PC-9 (cell line): ENCODE measurements around the gene C1orf87. TPM values are rescaled to one million over a fixed set of nuclear protein-coding genes. Genes with fewer than 3 reads are reported as not detected.

Experiments used
- BruUV-seq: library from RNA; stranded (reverse); fragments of 400-500 nt; replicated peaks from 2 replicates; lab custom pipeline; 2021; lab: Mats Ljungman, UMichigan
- CTCF ChIA-PET: fragments of 300-600 bp; sonication (Branson Sonifier 250); formaldehyde crosslinking; loops from one replicate; lab custom pipeline; 2022; ENCODE audit warnings: antibody characterized with exemption; lab: Charles Lee
- POLR2A ChIA-PET: fragments of 300-600 bp; sonication (Branson Sonifier 250); formaldehyde crosslinking; loops from one replicate; lab custom pipeline; 2022; ENCODE audit warnings: antibody characterized with exemption; ENCODE audit not compliant: unreplicated experiment; lab: Charles Lee
- DNase-seq, 2 experiments: peaks; one replicate each; pipeline versions ENCODE4 v3.0.0 to v3.0.0-alpha.2; 2015 to 2022; ENCODE audit warnings: mixed read lengths in 1 of 2
- H2AFZ ChIP-seq: fragments of 200-600 bp; sonication (generic); 2 replicates; pipeline ENCODE4 v1.8.1; 2017; ENCODE audit warnings: antibody characterized with exemption
- H3F3A ChIP-seq: fragments of 200-600 bp; sonication (generic); 2 replicates; pipeline ENCODE4 v1.8.1; 2017; ENCODE audit warnings: antibody characterized with exemption, mild to moderate bottlenecking, low read depth; ENCODE audit not compliant: insufficient read depth
- H3K27ac ChIP-seq: fragments of 200-600 bp; sonication (generic); 2 replicates; pipeline ENCODE4 v1.6.1; 2016; ENCODE audit warnings: mixed run types
- H3K27me3 ChIP-seq: fragments of 200-600 bp; sonication (generic); 2 replicates; pipeline ENCODE4 v1.6.1; 2016; ENCODE audit warnings: low read depth, mixed run types; ENCODE audit not compliant: insufficient read depth
- H3K36me3 ChIP-seq: fragments of 200-600 bp; sonication (generic); 2 replicates; pipeline ENCODE4 v1.6.1; 2016; ENCODE audit warnings: low read depth, mixed run types
- H3K4me1 ChIP-seq: fragments of 200-600 bp; sonication (generic); replicated peaks from 2 replicates; pipeline ENCODE4 v1.6.1; 2016; ENCODE audit warnings: mixed run types; ENCODE audit not compliant: insufficient read depth
- H3K4me2 ChIP-seq: fragments of 200-600 bp; sonication (generic); 2 replicates; pipeline ENCODE4 v1.6.1; 2017; ENCODE audit warnings: mixed run types
- H3K4me3 ChIP-seq: fragments of 200-600 bp; sonication (generic); 2 replicates; pipeline ENCODE4 v1.6.1; 2016; ENCODE audit warnings: mixed run types
- H3K79me2 ChIP-seq: fragments of 200-600 bp; sonication (generic); 2 replicates; pipeline ENCODE4 v1.6.1; 2017; ENCODE audit warnings: low read depth, mixed run types
- H3K9me2 ChIP-seq: fragments of 200-600 bp; sonication (generic); 2 replicates; pipeline ENCODE4 v1.8.1; 2017; ENCODE audit warnings: mild to moderate bottlenecking; ENCODE audit not compliant: insufficient read depth
- H3K9me3 ChIP-seq: fragments of 200-600 bp; sonication (generic); 2 replicates; pipeline ENCODE4 v1.8.1; 2016; ENCODE audit warnings: low read depth; ENCODE audit not compliant: insufficient read depth
- H4K20me1 ChIP-seq: fragments of 200-600 bp; sonication (generic); 2 replicates; pipeline ENCODE4 v1.8.1; 2017; ENCODE audit not compliant: insufficient read depth
- CTCF ChIP-seq: fragments of 200-600 bp; sonication (generic); conservative IDR thresholded peaks from 2 replicates; pipeline ENCODE4 v1.6.1; 2017; ENCODE audit warnings: mixed run types, antibody characterized with exemption, mild to moderate bottlenecking, moderate library complexity
- EZH2 ChIP-seq: fragments of 200-600 bp; sonication (generic); IDR thresholded peaks from 2 replicates; pipeline ENCODE4 v1.8.0; 2017; ENCODE audit warnings: antibody characterized with exemption, low read depth
- intact Hi-C: fragments of 100-400 bp; cut with micrococcal nuclease; formaldehyde crosslinking; loops from one replicate; pipeline ENCODE4 v1.10.0; 2022; ENCODE audit not compliant: unreplicated experiment
- total RNA-seq: library from RNA; stranded (reverse); gene quantifications from 2 replicates; pipeline ENCODE4 v1.2.3, GENCODE V29; 2021

The C1orf87 gene
- total RNA-seq, 1 experiment from 2014 or later, result not detected

GRCh38 chr1:60113596-60113995 is 40.0 kb upstream of the C1orf87 start:
- H3F3A ChIP-seq, result no peaks in the 10 kb centered on the region
- H3K9me3 ChIP-seq, result no peaks in the 10 kb centered on the region
- TF ChIP-seq CTCF (no peak), EZH2 (no peak)
- H3K27me3 ChIP-seq, result no peaks in the 10 kb centered on the region
- H3K4me3 ChIP-seq, result no peak overlapping the region
- intact Hi-C loops, result no loop called here
- POLR2A ChIA-PET, result no interaction called here
- no peak for DNase-seq
- BruUV-seq, result no TSS peak
- H3K4me1 ChIP-seq, result no peaks in the 10 kb centered on the region
- H2AFZ ChIP-seq, result no peak overlapping the region
- no peaks in the 10 kb centered on the region for H3K36me3 ChIP-seq
- H4K20me1 ChIP-seq, result no peaks in the 10 kb centered on the region
- CTCF ChIA-PET, result no interaction called here
- no peak overlapping the region for H3K27ac ChIP-seq
- no peaks in the 10 kb centered on the region for H3K79me2 ChIP-seq
- no peak overlapping the region for H3K4me2 ChIP-seq
- H3K9me2 ChIP-seq, result no peaks in the 10 kb centered on the region; the same call in 1 of the 2 replicates

GRCh38 chr1:60113028-60113427 is 39.5 kb upstream of the C1orf87 start:
- H3F3A ChIP-seq, result no peaks in the 10 kb centered on the region
- no peak overlapping the region for H3K4me3 ChIP-seq
- ChIA-PET POLR2A (no interaction called here), CTCF (no interaction called here)
- no peaks in the 10 kb centered on the region for H3K4me1 ChIP-seq
- no peak overlapping the region for H3K27ac ChIP-seq
- H4K20me1 ChIP-seq, result no peaks in the 10 kb centered on the region
- no peak for TF ChIP-seq EZH2
- no peak for TF ChIP-seq CTCF
- H3K27me3 ChIP-seq, result no peaks in the 10 kb centered on the region
- no peaks in the 10 kb centered on the region for H3K36me3 ChIP-seq
- DNase-seq, result no peak
- no peaks in the 10 kb centered on the region for H3K9me2 ChIP-seq
- no peak overlapping the region for H3K4me2 ChIP-seq
- no peak overlapping the region for H2AFZ ChIP-seq
- H3K79me2 ChIP-seq, result no peaks in the 10 kb centered on the region
- H3K9me3 ChIP-seq, result no peaks in the 10 kb centered on the region
- no TSS peak for BruUV-seq
- intact Hi-C loops, result no loop called here

GRCh38 chr1:60111716-60112115 is 38.1 kb upstream of the C1orf87 start:
- no peak for DNase-seq
- no peaks in the 10 kb centered on the region for H3K4me1 ChIP-seq
- H2AFZ ChIP-seq, result no peak overlapping the region
- no peak overlapping the region for H3K4me2 ChIP-seq
- H3K36me3 ChIP-seq, result no peaks in the 10 kb centered on the region
- CTCF ChIA-PET, result no interaction called here
- no peaks in the 10 kb centered on the region for H3K27me3 ChIP-seq
- intact Hi-C loops, result no loop called here
- BruUV-seq, result no TSS peak
- POLR2A ChIA-PET, result no interaction called here
- H3K9me3 ChIP-seq, result no peaks in the 10 kb centered on the region
- H4K20me1 ChIP-seq, result no peaks in the 10 kb centered on the region
- no peak overlapping the region for H3K27ac ChIP-seq
- no peaks in the 10 kb centered on the region for H3F3A ChIP-seq
- no peaks in the 10 kb centered on the region for H3K9me2 ChIP-seq
- TF ChIP-seq EZH2, result no peak
- no peaks in the 10 kb centered on the region for H3K79me2 ChIP-seq
- H3K4me3 ChIP-seq, result no peak overlapping the region

DNA sequence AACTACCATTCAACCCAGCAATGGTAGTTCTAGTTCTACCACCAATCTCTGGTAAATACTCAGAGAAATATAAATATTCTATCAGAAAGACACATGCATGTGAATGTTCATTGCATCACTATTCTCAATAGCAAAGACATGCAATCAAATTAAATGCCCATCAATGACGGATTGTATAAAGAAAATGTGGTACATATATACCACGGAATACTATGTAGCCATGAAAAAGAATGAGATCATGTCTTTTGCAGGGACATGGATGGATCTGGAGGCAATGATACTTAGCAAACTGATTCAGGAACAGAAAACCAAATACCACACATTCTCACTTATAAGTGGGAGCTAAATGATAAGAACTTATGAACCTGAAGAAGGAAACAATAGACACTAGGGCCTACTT is 37.5 kb upstream of the C1orf87 start:
- CTCF ChIA-PET, result no interaction called here
- no peak overlapping the region for H3K4me3 ChIP-seq
- POLR2A ChIA-PET, result no interaction called here
- no peaks in the 10 kb centered on the region for H4K20me1 ChIP-seq
- TF ChIP-seq CTCF (no peak), EZH2 (no peak)
- no peak overlapping the region for H3K27ac ChIP-seq
- no peak overlapping the region for H3K4me2 ChIP-seq
- H3K9me2 ChIP-seq, result no peaks in the 10 kb centered on the region
- no peaks in the 10 kb centered on the region for H3F3A ChIP-seq
- H3K27me3 ChIP-seq, result no peaks in the 10 kb centered on the region
- DNase-seq, result no peak
- intact Hi-C loops, result no loop called here
- H3K4me1 ChIP-seq, result no peaks in the 10 kb centered on the region
- no peaks in the 10 kb centered on the region for H3K36me3 ChIP-seq
- H3K79me2 ChIP-seq, result no peaks in the 10 kb centered on the region
- no TSS peak for BruUV-seq
- no peaks in the 10 kb centered on the region for H3K9me3 ChIP-seq
- H2AFZ ChIP-seq, result no peak overlapping the region
